SK-N-SH treated with all-trans-retinoic acid at 6 μM for 48 hours (cell line): ENCODE measurements around the gene UBE2N.

Source experiments
- ATAC-seq: fragments of 200-7000 bp; cut with Tn5 transposase; 3 replicates; pipeline ENCODE4 v1.9.1; 2020; ENCODE audit warnings: mild to moderate bottlenecking, moderate library complexity
- BACH2 ChIP-seq: fragments of 250-450 bp; sonication (Bioruptor Pico); IDR thresholded peaks from 2 replicates; pipeline ENCODE4 v1.9.0; 2021; ENCODE audit warnings: mild to moderate bottlenecking, borderline replicate concordance
- CSDC2 ChIP-seq: fragments of 250-450 bp; sonication (Bioruptor Pico); IDR thresholded peaks from 2 replicates; pipeline ENCODE4 v1.5.0; 2020; ENCODE audit warnings: mild to moderate bottlenecking, moderate library complexity
- CSRNP3 ChIP-seq: fragments of 250-450 bp; sonication (Bioruptor Pico); IDR thresholded peaks from 2 replicates; pipeline ENCODE4 v1.5.1; 2021; ENCODE audit warnings: mild to moderate bottlenecking, moderate library complexity
- ESRRG ChIP-seq: fragments of 250-450 bp; sonication (Bioruptor Pico); IDR thresholded peaks from 2 replicates; pipeline ENCODE4 v1.6.1; 2021; ENCODE audit warnings: mild to moderate bottlenecking
- GLIS3 ChIP-seq: fragments of 250-450 bp; sonication (Bioruptor Pico); IDR thresholded peaks from 2 replicates; pipeline ENCODE4 v1.5.0; 2020; ENCODE audit warnings: mild to moderate bottlenecking, moderate library complexity
- ISL1 ChIP-seq: fragments of 250-450 bp; sonication (Bioruptor Pico); IDR thresholded peaks from 2 replicates; pipeline ENCODE4 v2.1.2; 2022; ENCODE audit warnings: mild to moderate bottlenecking, moderate library complexity
- OSR1 ChIP-seq: fragments of 250-450 bp; sonication (Bioruptor Pico); IDR thresholded peaks from 2 replicates; pipeline ENCODE4 v1.8.0; 2022; ENCODE audit warnings: moderate library complexity, mild to moderate bottlenecking, inconsistent platforms
- PATZ1 ChIP-seq: fragments of 250-450 bp; sonication (Bioruptor Pico); IDR thresholded peaks from 2 replicates; pipeline ENCODE4 v1.8.0; 2020; ENCODE audit warnings: mild to moderate bottlenecking, moderate library complexity, borderline replicate concordance
- POU6F1 ChIP-seq: fragments of 250-450 bp; sonication (Bioruptor Pico); IDR thresholded peaks from 2 replicates; pipeline ENCODE4 v1.8.0; 2021; ENCODE audit warnings: low read depth, mild to moderate bottlenecking, moderate library complexity, borderline replicate concordance
- PPARA ChIP-seq: fragments of 250-450 bp; sonication (Bioruptor Pico); IDR thresholded peaks from 2 replicates; pipeline ENCODE4 v1.5.0; 2020; ENCODE audit warnings: mild to moderate bottlenecking, borderline replicate concordance
- RARB ChIP-seq: fragments of 250-450 bp; sonication (Bioruptor Pico); IDR thresholded peaks from 2 replicates; pipeline ENCODE4 v1.8.0; 2021; ENCODE audit warnings: mild to moderate bottlenecking, moderate library complexity
- SNAI2 ChIP-seq: fragments of 250-450 bp; sonication (Bioruptor Pico); IDR thresholded peaks from 2 replicates; pipeline ENCODE4 v1.5.0; 2020; ENCODE audit warnings: mild to moderate bottlenecking, moderate library complexity
- TCF4 ChIP-seq: fragments of 250-450 bp; sonication (Bioruptor Pico); IDR thresholded peaks from 2 replicates; pipeline ENCODE4 v1.8.0; 2021; ENCODE audit warnings: mild to moderate bottlenecking, moderate library complexity, borderline replicate concordance
- TOX ChIP-seq: fragments of 250-450 bp; sonication (Bioruptor Pico); IDR thresholded peaks from 2 replicates; pipeline ENCODE4 v1.8.0; 2021; ENCODE audit warnings: mild to moderate bottlenecking, moderate library complexity, borderline replicate concordance
- TSHZ2 ChIP-seq: fragments of 250-450 bp; sonication (Bioruptor Pico); IDR thresholded peaks from 2 replicates; pipeline ENCODE4 v1.5.0; 2020; ENCODE audit warnings: mild to moderate bottlenecking, moderate library complexity
- ZC3H10 ChIP-seq: fragments of 250-450 bp; sonication (Bioruptor Pico); IDR thresholded peaks from 2 replicates; pipeline ENCODE4 v1.5.1; 2021; ENCODE audit warnings: mild to moderate bottlenecking, moderate library complexity
- ZFP3 ChIP-seq: fragments of 250-450 bp; sonication (Bioruptor Pico); IDR thresholded peaks from 2 replicates; pipeline ENCODE4 v1.5.0; 2020; ENCODE audit warnings: mild to moderate bottlenecking, moderate library complexity
- ZFP30 ChIP-seq: fragments of 450-650 bp; formaldehyde crosslinking; IDR thresholded peaks from 2 replicates; pipeline ENCODE4 v1.5.0; 2022; ENCODE audit warnings: mild to moderate bottlenecking, moderate library complexity
- ZNF565 ChIP-seq: fragments of 450-650 bp; formaldehyde crosslinking; conservative IDR thresholded peaks from 2 replicates; pipeline ENCODE4 v1.5.0; 2020; ENCODE audit warnings: low read depth, mild to moderate bottlenecking, moderate library complexity
- ZNF70 ChIP-seq: fragments of 450-650 bp; formaldehyde crosslinking; IDR thresholded peaks from 2 replicates; pipeline ENCODE4 v1.5.0; 2020; ENCODE audit warnings: mild to moderate bottlenecking, moderate library complexity
- ZNF8 ChIP-seq: fragments of 450-650 bp; formaldehyde crosslinking; IDR thresholded peaks from 2 replicates; pipeline ENCODE4 v1.5.0; 2020; ENCODE audit warnings: mild to moderate bottlenecking, moderate library complexity

The UBE2N gene

GRCh38 chr12:93468008-93468371 lies 26.2 kb upstream of the UBE2N start:
- no peak for TF ChIP-seq POU6F1 (CRISPR knock-in tag)
- TF ChIP-seq OSR1 (CRISPR knock-in tag) = no peak
- no peak for TF ChIP-seq BACH2 (CRISPR knock-in tag)
- TF ChIP-seq PPARA (CRISPR knock-in tag) = no peak
- TF ChIP-seq ZFP30 (CRISPR knock-in tag) = no peak
- TF ChIP-seq ISL1 (CRISPR knock-in tag) = no peak
- TF ChIP-seq ZC3H10 (CRISPR knock-in tag) = no peak
- TF ChIP-seq TSHZ2 (CRISPR knock-in tag) = no peak
- no peak for TF ChIP-seq ZNF565 (CRISPR knock-in tag)
- TF ChIP-seq SNAI2 (CRISPR knock-in tag) = no peak
- no peak for TF ChIP-seq PATZ1 (CRISPR knock-in tag)
- TF ChIP-seq CSDC2 (CRISPR knock-in tag) = no peak
- no peak for TF ChIP-seq GLIS3
- TF ChIP-seq ZFP3 (CRISPR knock-in tag) = no peak
- peak; percentile 17 for ATAC-seq

- peak; percentile 96 for ATAC-seq
These were observed 25.7 kb upstream of the UBE2N start, which contains the start of gene MRPL42 for GRCh38 chr12:93467351-93468007. Gene MRPL42, plus strand, starts transcription at chr12:93467514. Its CDS starts 1,772 bp downstream, at chr12:93469286.

GRCh38 chr12:93466625-93467350 lies 25.0 kb upstream of the UBE2N start:
- no peak for TF ChIP-seq CSDC2 (CRISPR knock-in tag)
- no peak for TF ChIP-seq ESRRG
- TF ChIP-seq ZNF8 (CRISPR knock-in tag) = no peak
- no peak for TF ChIP-seq PPARA (CRISPR knock-in tag)
- no peak for TF ChIP-seq RARB (CRISPR knock-in tag)
- no peak for TF ChIP-seq CSRNP3
- no peak for TF ChIP-seq SNAI2 (CRISPR knock-in tag)
- TF ChIP-seq TCF4 = no peak
- no peak for TF ChIP-seq ZNF70 (CRISPR knock-in tag)
- no peak for TF ChIP-seq GLIS3
- no peak for TF ChIP-seq POU6F1 (CRISPR knock-in tag)
- no peak for TF ChIP-seq PATZ1 (CRISPR knock-in tag)
- TF ChIP-seq ISL1 (CRISPR knock-in tag) = no peak
- no peak for TF ChIP-seq TSHZ2 (CRISPR knock-in tag)
- no peak for TF ChIP-seq ZFP30 (CRISPR knock-in tag)
- ATAC-seq = no peak

More at GRCh38 chr12:93467351-93468007, 25.7 kb upstream of the UBE2N start, which contains the start of gene MRPL42:
- TF ChIP-seq SNAI2 (CRISPR knock-in tag) (no peak), TOX (CRISPR knock-in tag) (no peak), BACH2 (CRISPR knock-in tag) (no peak)
